HG03378 (cell line): ENCODE data around the gene RALGAPA2.
A peak's percentile ranks its signal among the peaks of the same experiment; 100 is the strongest.

Experiments used
- ATAC-seq: cut with Tn5 transposase; IDR thresholded peaks from one replicate; pipeline ENCODE4 v1.9.1; 2021; ENCODE audit warnings: mild to moderate bottlenecking, moderate library complexity; ENCODE audit not compliant: unreplicated experiment

Gene RALGAPA2

GRCh38 chr20:20480689-20481088 is 231.8 kb downstream of the RALGAPA2 start:
- ATAC-seq = no peak

- no peak for ATAC-seq
Measured at GRCh38 chr20:20480126-20480525, 232.3 kb downstream of the RALGAPA2 start.

GRCh38 chr20:20477444-20478041 is 234.9 kb downstream of the RALGAPA2 start:
- no peak for ATAC-seq

- no peak for ATAC-seq
Measured at GRCh38 chr20:20476504-20476903, 235.9 kb downstream of the RALGAPA2 start.

- no peak for ATAC-seq
Measured at GRCh38 chr20:20473657-20474056, 238.8 kb downstream of the RALGAPA2 start.

GRCh38 chr20:20472684-20473274 is 239.7 kb downstream of the RALGAPA2 start:
- no peak for ATAC-seq

- ATAC-seq = peak; percentile 89
Measured at GRCh38 chr20:20466341-20466879, 246.0 kb downstream of the RALGAPA2 start.

- no peak for ATAC-seq
Measured at GRCh38 chr20:20465252-20465651, 247.2 kb downstream of the RALGAPA2 start.

GRCh38 chr20:20463933-20464374 is 248.5 kb downstream of the RALGAPA2 start:
- no peak for ATAC-seq

GRCh38 chr20:20462185-20462584 is 250.3 kb downstream of the RALGAPA2 start:
- ATAC-seq = no peak

GRCh38 chr20:20461551-20461950 is 250.9 kb downstream of the RALGAPA2 start:
- no peak for ATAC-seq

- no peak for ATAC-seq
Measured at GRCh38 chr20:20459726-20460125, 252.7 kb downstream of the RALGAPA2 start.

GRCh38 chr20:20457392-20458126 is 254.9 kb downstream of the RALGAPA2 start:
- ATAC-seq = no peak

- ATAC-seq = no peak
Measured at GRCh38 chr20:20456741-20457140, 255.7 kb downstream of the RALGAPA2 start.

GRCh38 chr20:20455926-20456325 is 256.5 kb downstream of the RALGAPA2 start:
- ATAC-seq = no peak

GRCh38 chr20:20454850-20455627 is 257.4 kb downstream of the RALGAPA2 start:
- ATAC-seq = no peak

- no peak for ATAC-seq
Measured at GRCh38 chr20:20454367-20454766, 258.1 kb downstream of the RALGAPA2 start.

- peak; percentile 87 for ATAC-seq
Measured at GRCh38 chr20:20452254-20452676, 260.2 kb downstream of the RALGAPA2 start.

- ATAC-seq = no peak
Measured at GRCh38 chr20:20450521-20450920, 261.9 kb downstream of the RALGAPA2 start.

GRCh38 chr20:20448881-20449280 is 263.6 kb downstream of the RALGAPA2 start:
- no peak for ATAC-seq

GRCh38 chr20:20447196-20447595 is 265.2 kb downstream of the RALGAPA2 start:
- no peak for ATAC-seq
